ENCODE results near the gene HELZ. TPM values are rescaled to one million over a fixed set of nuclear protein-coding genes. Genes with fewer than 3 reads are reported as not detected.
A peak's percentile ranks its signal among the peaks of the same experiment; 100 is the strongest.

The HELZ gene
- total RNA-seq, 1 donor from 2014 or later, result 39.1 TPM

DNA sequence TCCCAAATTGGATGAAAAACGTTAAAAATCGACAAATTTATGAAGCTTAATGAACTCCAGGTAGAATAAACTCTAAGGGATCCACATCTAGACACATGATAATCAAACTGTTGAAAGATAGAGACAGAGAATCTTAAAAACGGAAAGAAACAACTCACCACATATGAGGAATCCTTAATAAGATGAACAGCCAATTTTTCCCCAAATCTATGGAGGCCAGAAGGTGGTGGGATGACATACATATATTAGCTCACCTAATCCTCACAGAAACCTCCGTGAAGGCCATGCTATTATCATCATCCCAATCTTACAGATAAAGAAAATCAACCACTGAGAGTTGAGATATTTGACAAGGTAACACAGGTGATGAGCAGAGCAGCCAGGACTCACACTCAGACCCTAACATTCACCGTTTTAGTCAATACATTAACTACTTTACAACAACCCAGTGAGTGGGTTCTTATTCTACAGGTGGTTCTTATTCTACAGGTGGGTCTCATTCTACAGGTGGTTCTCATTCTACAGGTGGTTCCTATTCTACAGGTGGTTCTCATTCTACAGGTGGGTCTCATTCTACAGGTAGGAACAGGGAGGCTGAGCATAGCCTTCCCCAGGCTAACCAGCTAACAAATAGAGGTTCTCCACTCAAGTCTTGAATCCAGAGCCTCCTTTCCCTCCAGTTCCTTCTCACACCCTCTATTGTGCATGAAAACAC, 195.8 kb downstream of the HELZ start:
- TF ChIP-seq, protein P1, sequence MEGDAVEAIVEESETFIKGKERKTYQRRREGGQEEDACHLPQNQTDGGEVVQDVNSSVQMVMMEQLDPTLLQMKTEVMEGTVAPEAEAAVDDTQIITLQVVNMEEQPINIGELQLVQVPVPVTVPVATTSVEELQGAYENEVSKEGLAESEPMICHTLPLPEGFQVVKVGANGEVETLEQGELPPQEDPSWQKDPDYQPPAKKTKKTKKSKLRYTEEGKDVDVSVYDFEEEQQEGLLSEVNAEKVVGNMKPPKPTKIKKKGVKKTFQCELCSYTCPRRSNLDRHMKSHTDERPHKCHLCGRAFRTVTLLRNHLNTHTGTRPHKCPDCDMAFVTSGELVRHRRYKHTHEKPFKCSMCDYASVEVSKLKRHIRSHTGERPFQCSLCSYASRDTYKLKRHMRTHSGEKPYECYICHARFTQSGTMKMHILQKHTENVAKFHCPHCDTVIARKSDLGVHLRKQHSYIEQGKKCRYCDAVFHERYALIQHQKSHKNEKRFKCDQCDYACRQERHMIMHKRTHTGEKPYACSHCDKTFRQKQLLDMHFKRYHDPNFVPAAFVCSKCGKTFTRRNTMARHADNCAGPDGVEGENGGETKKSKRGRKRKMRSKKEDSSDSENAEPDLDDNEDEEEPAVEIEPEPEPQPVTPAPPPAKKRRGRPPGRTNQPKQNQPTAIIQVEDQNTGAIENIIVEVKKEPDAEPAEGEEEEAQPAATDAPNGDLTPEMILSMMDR (conservative IDR thresholded peaks at IDR 0.05), result no peak
- Mint-ChIP-seq H3K4me1 (no peaks in the 10 kb centered on the region), H3K9me3 (peaks cover 8% of the 10 kb centered on the region), H3K27me3 (ENCODE audit: low read depth) (no peaks in the 10 kb centered on the region), H3K36me3 (ENCODE audit: low read depth) (peaks cover 2% of the 10 kb centered on the region), H3K4me3 (no peak overlapping the region), H3K27ac (ENCODE audit: unreplicated experiment) (no peak overlapping the region)
- no peak for DNase-seq (ENCODE audit: low read depth, low spot score)

DNA sequence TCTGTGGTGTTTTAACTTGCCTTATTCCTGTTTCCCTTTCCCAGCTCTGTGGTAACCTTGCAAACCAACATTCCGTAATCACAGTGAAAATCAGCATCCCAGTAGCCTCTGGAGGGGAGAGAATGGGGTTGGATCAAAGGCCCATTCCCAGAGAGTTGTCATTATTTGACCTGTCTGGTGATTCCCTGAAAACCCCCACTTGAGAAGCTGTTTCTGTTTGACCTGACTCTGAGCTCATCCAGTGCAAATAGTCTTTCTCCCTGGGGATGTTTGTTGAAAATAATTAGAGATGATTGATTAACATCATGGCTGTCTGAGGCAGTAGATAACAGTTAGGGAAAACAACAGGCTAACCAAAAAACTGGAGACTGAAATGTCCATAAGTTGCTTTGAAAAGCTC, 197.6 kb downstream of the HELZ start:
- H3K27ac Mint-ChIP-seq (ENCODE audit: unreplicated experiment), result no peak overlapping the region
- H3K4me3 Mint-ChIP-seq, result no peak overlapping the region
- H3K9me3 Mint-ChIP-seq, result peaks cover 8% of the 10 kb centered on the region
- no peak for DNase-seq (ENCODE audit: low read depth, low spot score)
- H3K4me1 Mint-ChIP-seq, result no peaks in the 10 kb centered on the region
- peaks cover 2% of the 10 kb centered on the region for H3K36me3 Mint-ChIP-seq (ENCODE audit: low read depth)
- TF ChIP-seq, protein P1 (conservative IDR thresholded peaks at IDR 0.05), result no peak
- H3K27me3 Mint-ChIP-seq (ENCODE audit: low read depth), result no peaks in the 10 kb centered on the region

DNA sequence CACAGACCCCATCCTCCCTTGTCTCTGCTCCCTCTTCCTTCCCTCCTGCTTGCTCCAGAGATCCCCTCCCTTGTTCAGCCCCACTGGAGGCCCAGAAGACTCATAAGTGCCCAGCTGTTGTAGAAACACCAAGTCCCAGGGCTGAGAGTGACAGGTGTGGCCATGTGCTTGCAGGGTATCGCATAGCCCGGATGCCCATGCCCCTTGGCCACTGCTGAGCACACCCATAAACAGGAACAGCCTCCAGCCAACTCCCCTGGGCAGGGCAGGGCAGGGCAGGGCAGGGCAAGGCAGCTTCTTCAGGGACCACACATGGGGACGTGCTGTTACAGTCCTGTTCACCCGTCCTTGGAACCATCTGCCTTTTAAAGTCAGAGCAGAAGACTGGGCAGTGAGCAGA, 198.6 kb downstream of the HELZ start:
- H3K4me3 Mint-ChIP-seq, result no peak overlapping the region
- H3K27me3 Mint-ChIP-seq (ENCODE audit: low read depth), result no peaks in the 10 kb centered on the region
- H3K4me1 Mint-ChIP-seq, result no peaks in the 10 kb centered on the region
- H3K27ac Mint-ChIP-seq (ENCODE audit: unreplicated experiment), result no peak overlapping the region
- peaks cover 8% of the 10 kb centered on the region for H3K9me3 Mint-ChIP-seq
- no peak for DNase-seq (ENCODE audit: low read depth, low spot score)
- TF ChIP-seq, protein P1 (conservative IDR thresholded peaks at IDR 0.05), result no peak
- H3K36me3 Mint-ChIP-seq (ENCODE audit: low read depth), result peaks cover 2% of the 10 kb centered on the region

DNA sequence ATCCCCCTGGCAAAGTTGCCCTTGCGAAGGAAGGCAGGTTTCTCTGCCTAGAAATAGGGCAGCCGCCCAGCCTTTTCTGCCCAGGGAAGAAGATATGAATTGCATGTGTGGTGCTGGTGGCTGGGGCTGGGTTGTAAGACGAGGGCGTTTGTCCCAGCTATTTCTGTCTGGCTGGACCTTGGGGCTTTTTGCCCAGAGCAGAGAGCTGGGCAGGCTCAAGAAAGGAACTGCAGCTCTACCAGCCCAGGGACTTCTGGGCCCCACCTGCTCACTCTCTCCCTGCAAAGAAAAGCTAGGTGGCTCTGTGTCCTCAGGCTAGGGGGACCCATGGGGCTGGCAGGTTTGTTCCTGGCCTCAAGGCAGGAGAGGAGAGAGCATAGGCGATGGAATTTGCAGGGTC, 200.1 kb downstream of the HELZ start:
- Mint-ChIP-seq H3K9me3 (peaks cover 8% of the 10 kb centered on the region), H3K27ac (ENCODE audit: unreplicated experiment) (no peak overlapping the region), H3K4me1 (no peaks in the 10 kb centered on the region), H3K36me3 (ENCODE audit: low read depth) (peaks cover 2% of the 10 kb centered on the region), H3K4me3 (no peak overlapping the region), H3K27me3 (ENCODE audit: low read depth) (no peaks in the 10 kb centered on the region)
- DNase-seq (ENCODE audit: low read depth, low spot score), result no peak
- TF ChIP-seq, protein P1 (conservative IDR thresholded peaks at IDR 0.05), result no peak

DNA sequence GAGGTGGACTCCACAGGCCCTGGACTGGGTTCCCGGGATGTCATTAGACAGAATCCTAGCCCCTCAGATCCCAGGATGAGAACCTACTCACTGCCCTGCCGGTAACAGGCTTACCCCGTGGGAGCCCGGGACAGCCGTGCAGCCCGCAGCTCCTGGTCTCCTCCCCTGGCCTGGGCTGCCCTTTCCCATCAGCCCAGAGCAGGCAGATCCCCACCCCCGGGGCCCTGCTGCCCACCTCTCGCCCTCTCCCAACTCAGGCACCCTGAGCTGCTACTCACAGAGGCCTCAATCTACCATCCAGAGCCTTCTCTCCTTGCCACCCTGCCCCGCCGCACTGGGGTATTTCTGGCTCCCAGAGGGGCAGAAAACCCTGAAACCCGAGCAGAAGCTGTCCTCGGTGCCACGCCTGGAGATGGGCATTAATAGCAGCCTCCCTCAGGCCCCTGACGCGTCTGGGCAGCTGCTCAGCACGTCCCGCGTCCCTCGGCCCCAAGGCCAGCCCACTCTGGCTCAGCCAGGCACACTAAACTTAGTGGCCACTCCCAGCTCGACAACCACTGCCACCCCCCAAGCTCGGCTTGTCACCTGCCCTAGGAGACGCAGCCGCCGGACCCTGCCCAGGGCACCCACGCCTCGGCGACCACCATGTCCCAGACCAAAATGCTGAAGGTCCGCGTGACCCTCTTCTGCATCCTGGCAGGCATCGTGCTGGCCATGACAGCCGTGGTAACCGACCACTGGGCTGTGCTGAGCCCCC, 200.8 kb downstream of the HELZ start, which contains the start of gene CACNG1:
Gene CACNG1 (plus strand): TSS at position 539 of the 757 bp plus-strand sequence. CDS start 107 bp downstream, at position 646.
- Mint-ChIP-seq H3K27me3 (ENCODE audit: low read depth) (no peaks in the 10 kb centered on the region), H3K36me3 (ENCODE audit: low read depth) (peaks cover 2% of the 10 kb centered on the region), H3K27ac (ENCODE audit: unreplicated experiment) (peak within 1 kb of the TSS; percentile 86), H3K4me3 (no peak within 1 kb of the TSS), H3K4me1 (no peaks in the 10 kb centered on the region), H3K9me3 (peaks cover 8% of the 10 kb centered on the region)
- TF ChIP-seq, protein P1 (conservative IDR thresholded peaks at IDR 0.05), result no peak
- DNase-seq (ENCODE audit: low read depth, low spot score), result no peak
